HG03097 (cell line): ENCODE data around the gene PDE6H.

Experiments used
- ATAC-seq: cut with Tn5 transposase; IDR thresholded peaks from one replicate; pipeline ENCODE4 v1.9.1; 2021; ENCODE audit not compliant: unreplicated experiment, low FRiP score

PDE6H gene

GRCh38 chr12:14965221-14965620 is 7.6 kb upstream of the PDE6H start:
- ATAC-seq: no peak

- no peak for ATAC-seq
These were observed 4.4 kb upstream of the PDE6H start for GRCh38 chr12:14968478-14968877.

- no peak for ATAC-seq
These were observed 2.4 kb upstream of the PDE6H start for GRCh38 chr12:14970473-14970872.

- no peak for ATAC-seq
These were observed 1.8 kb downstream of the PDE6H start for GRCh38 chr12:14974633-14975032.

GRCh38 chr12:14975457-14975856 is 2.6 kb downstream of the PDE6H start:
- ATAC-seq: no peak

- ATAC-seq: no peak
These were observed 3.8 kb downstream of the PDE6H start for GRCh38 chr12:14976658-14977057.

- ATAC-seq: no peak
These were observed 6.6 kb downstream of the PDE6H start for GRCh38 chr12:14979468-14979867.

- peak; percentile 49 for ATAC-seq
These were observed 8.2 kb downstream of the PDE6H start for GRCh38 chr12:14981049-14981448.

GRCh38 chr12:14982562-14982961 is 9.7 kb downstream of the PDE6H start:
- no peak for ATAC-seq

- no peak for ATAC-seq
These were observed 10.1 kb downstream of the PDE6H start for GRCh38 chr12:14982991-14983390.

- ATAC-seq: no peak
These were observed 11.2 kb downstream of the PDE6H start for GRCh38 chr12:14984036-14984435.

- ATAC-seq: no peak
These were observed 12.0 kb downstream of the PDE6H start for GRCh38 chr12:14984766-14985285.

GRCh38 chr12:14986449-14986848 is 13.6 kb downstream of the PDE6H start:
- ATAC-seq: no peak

GRCh38 chr12:14988035-14988434 is 15.2 kb downstream of the PDE6H start:
- ATAC-seq: no peak

GRCh38 chr12:14989790-14990189 is 16.9 kb downstream of the PDE6H start:
- ATAC-seq: no peak

GRCh38 chr12:14991069-14991468 is 18.2 kb downstream of the PDE6H start:
- ATAC-seq: no peak

- ATAC-seq: no peak
These were observed 19.8 kb downstream of the PDE6H start for GRCh38 chr12:14992673-14993072.

GRCh38 chr12:14993117-14993516 is 20.3 kb downstream of the PDE6H start:
- no peak for ATAC-seq

- no peak for ATAC-seq
These were observed 20.9 kb downstream of the PDE6H start for GRCh38 chr12:14993537-14994266.

- no peak for ATAC-seq
These were observed 21.8 kb downstream of the PDE6H start for GRCh38 chr12:14994610-14995009.

GRCh38 chr12:14995583-14996425 is 23.0 kb downstream of the PDE6H start:
- no peak for ATAC-seq

GRCh38 chr12:14997998-14998397 is 25.2 kb downstream of the PDE6H start:
- no peak for ATAC-seq
